Measurements from ENCODE around the gene RPP14. TPM values are rescaled to one million over a fixed set of nuclear protein-coding genes. Genes with fewer than 3 reads are reported as not detected.

RPP14 gene
- total RNA-seq (2021): 13.2 and 13.8 TPM in 2 replicates
- Bru-seq, nascent RNA: percentile 78 among the genes with signal in this experiment
- BruChase-seq, experiment 1, labeled RNA remaining after a 2-hour chase: percentile 90 among the genes with signal in this experiment
- BruChase-seq, experiment 2, labeled RNA remaining after a 6-hour chase: percentile 87 among the genes with signal in this experiment
- long read RNA-seq, full-length matches to known transcripts: 24 of 27 reads
- long read RNA-seq, partial matches to known transcripts: 1 of 27 reads
- long read RNA-seq, other reads (novel, unspliced or antisense): 2 of 27 reads

GRCh38 chr3:58305882-58306711 lies at the start of gene RPP14, which contains the start of gene HTD2:
RPP14 (plus strand) TSS chr3:58306245; CDS start chr3:58310330, 4,085 bp downstream.
HTD2 (plus strand) TSS chr3:58306520; CDS start chr3:58317614, 11,094 bp downstream.
- H3F3A ChIP-seq (ENCODE audit: insufficient read depth, low read depth): no peaks in the 10 kb centered on the region
- H3K79me2 ChIP-seq (ENCODE audit: low read depth): peaks cover 44% of the 10 kb centered on the region
- peak within 1 kb of the TSS; percentile 79 for H3K27ac ChIP-seq
- BruUV-seq (replicated peaks): TSS peak; percentile 63
- no peaks in the 10 kb centered on the region for H3K9me3 ChIP-seq (ENCODE audit: insufficient read depth, low read depth)
- H3K27me3 ChIP-seq (ENCODE audit: insufficient read depth, low read depth): no peaks in the 10 kb centered on the region
- peaks cover 12% of the 10 kb centered on the region for H3K4me1 ChIP-seq (replicated peaks; ENCODE audit: insufficient read depth)
- intact Hi-C loops (cut with micrococcal nuclease; ENCODE audit: unreplicated experiment): loop anchor here (5.0 kb wide), 2 partner anchors 166 to 226 kb away; no protein-coding TSS in a partner anchor
- H3K4me2 ChIP-seq: peak within 1 kb of the TSS; percentile 91
- H3K36me3 ChIP-seq (ENCODE audit: low read depth): peaks cover 16% of the 10 kb centered on the region
- TF ChIP-seq CTCF (conservative IDR thresholded peaks at IDR 0.05): peak; percentile 85
- TF ChIP-seq EZH2 (IDR thresholded peaks at IDR 0.05; ENCODE audit: low read depth): no peak
- H3K4me3 ChIP-seq: peak within 1 kb of the TSS; percentile 91
- POLR2A ChIA-PET (ENCODE audit: unreplicated experiment): interaction anchor here (0.5 to 0.7 kb wide), 3 partner anchors 50 to 1289 kb away, joined by 3 to 5 read pairs (median 5); no protein-coding TSS in a partner anchor
- peak; percentile 86 to 95 for DNase-seq
- CTCF ChIA-PET: interaction anchor here (0.5 to 2.0 kb wide), 10 partner anchors 45 to 904 kb away, joined by 3 to 16 read pairs (median 3); partner anchors contain the start of genes FAM107A and PDE12
- H4K20me1 ChIP-seq (ENCODE audit: insufficient read depth): peaks cover 34% of the 10 kb centered on the region
- H2AFZ ChIP-seq: peak within 1 kb of the TSS; percentile 91
- no peaks in the 10 kb centered on the region for H3K9me2 ChIP-seq (ENCODE audit: insufficient read depth)

GRCh38 chr3:58256511-58256910 lies 49.5 kb upstream of the RPP14 start:
- TF ChIP-seq EZH2 (IDR thresholded peaks at IDR 0.05; ENCODE audit: low read depth): no peak
- TF ChIP-seq CTCF (conservative IDR thresholded peaks at IDR 0.05): no peak
- peaks cover 18% of the 10 kb centered on the region for H3F3A ChIP-seq (ENCODE audit: insufficient read depth, low read depth)
- intact Hi-C loops (cut with micrococcal nuclease; ENCODE audit: unreplicated experiment): no loop called here
- H3K27ac ChIP-seq: no peak overlapping the region
- no peaks in the 10 kb centered on the region for H4K20me1 ChIP-seq (ENCODE audit: insufficient read depth)
- H3K4me3 ChIP-seq: no peak overlapping the region
- no peak for DNase-seq
- no peaks in the 10 kb centered on the region for H3K9me2 ChIP-seq (ENCODE audit: insufficient read depth)
- no peak overlapping the region for H3K4me2 ChIP-seq
- H3K27me3 ChIP-seq (ENCODE audit: insufficient read depth, low read depth): no peaks in the 10 kb centered on the region
- CTCF ChIA-PET: no interaction called here
- POLR2A ChIA-PET (ENCODE audit: unreplicated experiment): no interaction called here
- BruUV-seq (replicated peaks): no TSS peak
- H2AFZ ChIP-seq: no peak overlapping the region
- H3K9me3 ChIP-seq (ENCODE audit: insufficient read depth, low read depth): no peaks in the 10 kb centered on the region
- H3K4me1 ChIP-seq (replicated peaks; ENCODE audit: insufficient read depth): peaks cover 13% of the 10 kb centered on the region
- no peaks in the 10 kb centered on the region for H3K36me3 ChIP-seq (ENCODE audit: low read depth)
- H3K79me2 ChIP-seq (ENCODE audit: low read depth): no peaks in the 10 kb centered on the region

GRCh38 chr3:58258392-58259055 lies 47.5 kb upstream of the RPP14 start:
- BruUV-seq (replicated peaks): no TSS peak
- intact Hi-C loops (cut with micrococcal nuclease; ENCODE audit: unreplicated experiment): no loop called here
- POLR2A ChIA-PET (ENCODE audit: unreplicated experiment): no interaction called here

More at GRCh38 chr3:58258392-58259055, 47.5 kb upstream of the RPP14 start:
- 0 out of 2 replicates have a peak, but pooled peaks cover 4% of the 10 kb centered on the region for H4K20me1 ChIP-seq (ENCODE audit: insufficient read depth)
- peaks cover 18% of the 10 kb centered on the region for H3F3A ChIP-seq (ENCODE audit: insufficient read depth, low read depth)
- 0 out of 2 replicates have a peak, but pooled peaks cover 4% of the 10 kb centered on the region for H3K79me2 ChIP-seq (ENCODE audit: low read depth)
- no peaks in the 10 kb centered on the region for H3K9me3 ChIP-seq (ENCODE audit: insufficient read depth, low read depth)
- TF ChIP-seq EZH2 (IDR thresholded peaks at IDR 0.05; ENCODE audit: low read depth) (no peak), CTCF (conservative IDR thresholded peaks at IDR 0.05) (no peak)
- no peak overlapping the region for H3K27ac ChIP-seq
- CTCF ChIA-PET: no interaction called here
- H3K36me3 ChIP-seq (ENCODE audit: low read depth): no peaks in the 10 kb centered on the region
- peaks cover 13% of the 10 kb centered on the region for H3K4me1 ChIP-seq (replicated peaks; ENCODE audit: insufficient read depth)
- H3K4me2 ChIP-seq: no peak overlapping the region
- H3K9me2 ChIP-seq (ENCODE audit: insufficient read depth): no peaks in the 10 kb centered on the region
- no peak overlapping the region for H3K4me3 ChIP-seq
- no peak overlapping the region for H2AFZ ChIP-seq
- H3K27me3 ChIP-seq (ENCODE audit: insufficient read depth, low read depth): no peaks in the 10 kb centered on the region
- no peak for DNase-seq

Measured in PC-9 (cell line).